OCI-LY7 (cell line): ENCODE data around the gene HLA-F. TPM values are rescaled to one million over a fixed set of nuclear protein-coding genes. Genes with fewer than 3 reads are reported as not detected.

Source experiments
- BruUV-seq: library from RNA; stranded (reverse); fragments of 400-500 nt; replicated peaks from 2 replicates; lab custom pipeline; 2021; lab: Mats Ljungman, UMichigan
- CTCF ChIA-PET: fragments of 300-600 bp; sonication (Branson Sonifier 250); formaldehyde crosslinking; loops from one replicate; lab custom pipeline; 2022; ENCODE audit warnings: antibody characterized with exemption; ENCODE audit not compliant: unreplicated experiment; lab: Charles Lee
- POLR2A ChIA-PET: fragments of 300-600 bp; sonication (Branson Sonifier 250); formaldehyde crosslinking; loops from one replicate; lab custom pipeline; 2022; ENCODE audit warnings: antibody characterized with exemption; lab: Charles Lee
- DNase-seq: peaks from one replicate; pipeline ENCODE4 v3.0.0-alpha.2; 2015; ENCODE audit warnings: low spot score
- H2AFZ ChIP-seq: fragments of 200-600 bp; sonication (generic), shearing (Covaris generic); 2 replicates; pipeline ENCODE4 v1.6.1; 2014; ENCODE audit warnings: mild to moderate bottlenecking, antibody characterized with exemption, low read length, moderate library complexity
- H3K27ac ChIP-seq: fragments of 200-600 bp; sonication (generic); 2 replicates; pipeline ENCODE4 v1.5.1; 2014; ENCODE audit warnings: mixed run types, low read depth, mild to moderate bottlenecking, moderate library complexity, low read length, inconsistent platforms; ENCODE audit not compliant: poor library complexity, severe bottlenecking
- H3K36me3 ChIP-seq: fragments of 200-600 bp; sonication (generic); 2 replicates; pipeline ENCODE4 v1.6.1; 2014; ENCODE audit warnings: mild to moderate bottlenecking, antibody characterized with exemption, low read length, moderate library complexity, mixed read lengths; ENCODE audit not compliant: insufficient read depth
- H3K4me1 ChIP-seq: fragments of 200-600 bp; sonication (generic); 2 replicates; pipeline ENCODE4 v1.5.1; 2014; ENCODE audit warnings: mild to moderate bottlenecking, low read length; ENCODE audit not compliant: insufficient read depth, poor library complexity, severe bottlenecking
- H3K4me2 ChIP-seq: fragments of 200-600 bp; sonication (generic); 2 replicates; pipeline ENCODE4 v1.6.1; 2014; ENCODE audit warnings: mild to moderate bottlenecking, low read length
- H3K4me3 ChIP-seq: fragments of 200-600 bp; sonication (generic); 2 replicates; pipeline ENCODE4 v1.5.1; 2014; ENCODE audit warnings: mild to moderate bottlenecking, low read depth, low read length; ENCODE audit not compliant: poor library complexity, severe bottlenecking
- H3K79me2 ChIP-seq: fragments of 200-600 bp; sonication (generic); 2 replicates; pipeline ENCODE4 v1.6.1; 2016; ENCODE audit warnings: low read depth, mild to moderate bottlenecking, low read length, moderate library complexity, mixed read lengths; ENCODE audit not compliant: insufficient read depth
- H3K9me2 ChIP-seq: fragments of 200-600 bp; sonication (generic); 2 replicates; pipeline ENCODE4 v1.6.1; 2016; ENCODE audit warnings: mild to moderate bottlenecking, low read length, mixed read lengths; ENCODE audit not compliant: insufficient read depth
- H3K9me3 ChIP-seq: fragments of 200-600 bp; sonication (generic); 2 replicates; pipeline ENCODE4 v1.6.1; 2014; ENCODE audit warnings: mild to moderate bottlenecking, mixed run types, low read length, mixed read lengths
- H4K20me1 ChIP-seq: fragments of 200-600 bp; sonication (generic); 2 replicates; pipeline ENCODE4 v1.6.1; 2014; ENCODE audit warnings: mild to moderate bottlenecking, antibody characterized with exemption, low read length, moderate library complexity, mixed read lengths; ENCODE audit not compliant: insufficient read depth
- EZH2phosphoT487 ChIP-seq: fragments of 200-600 bp; sonication (generic); IDR thresholded peaks from 2 replicates; pipeline ENCODE4 v1.6.1; 2018; ENCODE audit warnings: low read depth, borderline replicate concordance, mild to moderate bottlenecking, mixed run types, antibody characterized with exemption, low read length, moderate library complexity, mixed read lengths
- intact Hi-C: fragments of 100-400 bp; cut with micrococcal nuclease; formaldehyde crosslinking; loops from one replicate; pipeline ENCODE4 v1.10.0; 2022; ENCODE audit not compliant: unreplicated experiment
- total RNA-seq, 2 experiments: library from RNA; depleted of rRNA in 1 of 2; stranded (reverse); fragments of >200 nt in 1 of 2; shearing (Covaris generic) in 1 of 2; gene quantifications; 2 replicates each; pipeline ENCODE4 v1.2.3, GENCODE V29; 2014 to 2022
- TF ChIP-seq, protein P1 (sequence below): fragments of 200-600 bp; sonication (generic); conservative IDR thresholded peaks from 2 replicates; pipeline ENCODE4 v1.5.1; 2014; ENCODE audit warnings: mild to moderate bottlenecking, antibody characterized with exemption, low read length, moderate library complexity, mixed read lengths

HLA-F gene
- total RNA-seq, 2 experiments from 2014 or later, result 56.0 to 83.2 TPM

DNA sequence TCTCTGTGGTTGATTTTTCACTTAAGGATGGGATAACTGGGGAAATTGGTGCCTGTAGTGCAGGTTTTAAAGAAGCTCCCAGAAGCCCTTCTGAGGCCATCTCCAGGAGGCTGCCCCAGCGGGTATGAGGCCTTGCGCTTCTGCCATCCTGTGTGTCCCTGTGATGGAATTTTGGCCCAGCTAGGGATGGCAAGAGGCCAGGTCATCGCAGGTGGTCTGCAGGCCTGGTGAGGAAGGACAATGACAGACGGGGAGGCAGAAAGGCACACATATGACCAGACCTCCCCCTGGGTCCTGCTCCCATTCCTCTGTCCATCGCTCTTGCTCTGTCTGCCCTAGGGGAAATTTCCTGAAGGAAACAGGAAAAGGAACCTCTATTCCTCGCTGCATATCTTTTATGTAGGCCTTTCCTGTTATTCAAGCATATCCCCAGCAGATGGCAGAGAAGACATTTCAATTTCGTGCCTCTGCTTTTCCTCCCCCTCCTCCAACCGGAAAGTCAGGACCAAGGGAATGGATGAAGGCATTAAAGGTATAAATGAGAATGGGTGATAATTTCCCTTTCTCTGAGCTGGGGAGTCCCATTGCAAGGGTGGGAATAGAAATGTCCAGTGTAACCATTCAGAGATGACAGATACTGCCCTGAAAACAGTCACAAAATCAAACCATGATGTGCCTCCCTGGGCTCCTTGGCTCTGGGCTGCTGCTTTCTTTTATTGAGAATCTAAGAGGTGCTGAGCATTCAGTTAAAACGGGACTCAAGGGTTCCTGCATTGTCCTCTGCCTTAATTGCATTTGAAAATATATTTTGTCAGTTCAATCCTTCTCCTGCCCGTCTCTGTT, 17.6 kb upstream of the HLA-F start:
- Histone ChIP-seq H3K9me2 (no peaks in the 10 kb centered on the region), H3K27ac (no peak overlapping the region), H3K36me3 (no peaks in the 10 kb centered on the region), H3K79me2 (no peaks in the 10 kb centered on the region), H4K20me1 (no peaks in the 10 kb centered on the region), H2AFZ (no peak overlapping the region), H3K4me2 (no peak overlapping the region), H3K9me3 (no peaks in the 10 kb centered on the region), H3K4me3 (no peak overlapping the region), H3K4me1 (peaks cover 13% of the 10 kb centered on the region)
- CTCF ChIA-PET, result no interaction called here
- no peak for TF ChIP-seq EZH2phosphoT487
- TF ChIP-seq, protein P1, sequence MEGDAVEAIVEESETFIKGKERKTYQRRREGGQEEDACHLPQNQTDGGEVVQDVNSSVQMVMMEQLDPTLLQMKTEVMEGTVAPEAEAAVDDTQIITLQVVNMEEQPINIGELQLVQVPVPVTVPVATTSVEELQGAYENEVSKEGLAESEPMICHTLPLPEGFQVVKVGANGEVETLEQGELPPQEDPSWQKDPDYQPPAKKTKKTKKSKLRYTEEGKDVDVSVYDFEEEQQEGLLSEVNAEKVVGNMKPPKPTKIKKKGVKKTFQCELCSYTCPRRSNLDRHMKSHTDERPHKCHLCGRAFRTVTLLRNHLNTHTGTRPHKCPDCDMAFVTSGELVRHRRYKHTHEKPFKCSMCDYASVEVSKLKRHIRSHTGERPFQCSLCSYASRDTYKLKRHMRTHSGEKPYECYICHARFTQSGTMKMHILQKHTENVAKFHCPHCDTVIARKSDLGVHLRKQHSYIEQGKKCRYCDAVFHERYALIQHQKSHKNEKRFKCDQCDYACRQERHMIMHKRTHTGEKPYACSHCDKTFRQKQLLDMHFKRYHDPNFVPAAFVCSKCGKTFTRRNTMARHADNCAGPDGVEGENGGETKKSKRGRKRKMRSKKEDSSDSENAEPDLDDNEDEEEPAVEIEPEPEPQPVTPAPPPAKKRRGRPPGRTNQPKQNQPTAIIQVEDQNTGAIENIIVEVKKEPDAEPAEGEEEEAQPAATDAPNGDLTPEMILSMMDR, result peak; percentile 80
- POLR2A ChIA-PET, result no interaction called here
- DNase-seq, result peak; percentile 27
- intact Hi-C loops, result loop anchor here (1.0 to 2.0 kb wide), 2 partner anchors 48 to 129 kb away; no protein-coding TSS in a partner anchor
- BruUV-seq, result no TSS peak

DNA sequence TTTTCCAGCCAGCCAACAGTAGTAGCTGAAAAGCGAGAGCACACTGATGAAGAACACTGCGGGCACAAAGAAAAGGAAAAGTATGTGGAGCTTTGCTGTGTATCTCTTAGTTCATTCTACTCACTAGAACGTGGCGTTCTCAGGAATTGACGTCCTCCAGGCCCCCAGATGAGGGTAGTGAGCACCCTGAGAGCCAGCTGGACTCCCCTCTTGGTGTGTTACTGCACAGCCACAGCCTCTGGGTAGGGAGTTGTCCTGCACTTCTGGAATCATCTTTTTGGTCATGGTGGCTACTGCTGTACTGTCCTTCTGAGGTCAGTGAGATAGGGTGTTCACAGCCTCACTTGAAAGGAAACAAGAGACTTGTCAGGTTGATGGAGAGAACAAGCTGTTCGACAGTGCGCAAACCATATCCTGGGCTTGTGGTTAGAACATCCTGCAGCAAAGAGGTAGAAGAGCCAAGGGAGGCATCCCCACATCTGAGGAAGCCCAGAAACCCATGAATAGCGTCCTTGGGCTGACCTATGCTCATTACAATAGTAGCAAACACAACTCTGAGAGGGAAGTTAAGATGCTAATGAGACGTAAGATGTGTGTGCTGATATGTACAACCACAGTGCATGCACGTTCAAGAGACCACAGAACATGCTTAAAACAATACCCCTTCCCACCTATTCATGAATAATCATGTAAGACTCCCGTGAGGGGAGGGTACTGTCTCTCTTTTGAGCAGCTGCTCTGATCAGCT, 14.6 kb upstream of the HLA-F start:
- Histone ChIP-seq H3K4me1 (peaks cover 13% of the 10 kb centered on the region), H2AFZ (no peak overlapping the region)
- peak; percentile 47 for DNase-seq

More for the DNA sequence above, 14.6 kb upstream of the HLA-F start:
- ChIA-PET POLR2A (interaction anchor here (0.5 kb wide), 1 partner anchor 16 kb away, joined by 6 read pairs; no protein-coding TSS in a partner anchor), CTCF (no interaction called here)
- Histone ChIP-seq H3K4me2 (peak overlapping the region; percentile 54), H3K4me3 (peak overlapping the region; percentile 35), H3K9me3 (no peaks in the 10 kb centered on the region), H3K9me2 (no peaks in the 10 kb centered on the region), H3K27ac (no peak overlapping the region), H3K36me3 (no peaks in the 10 kb centered on the region), H4K20me1 (no peaks in the 10 kb centered on the region), H3K79me2 (no peaks in the 10 kb centered on the region)
- intact Hi-C loops, result no loop called here
- TF ChIP-seq, protein P1, result no peak
- TF ChIP-seq EZH2phosphoT487, result no peak
- BruUV-seq, result no TSS peak
